HUES6 (cell line): ENCODE results near the gene REM1.

Source experiments
- H3K27ac ChIP-seq: 2 replicates; pipeline ENCODE4 v1.7.0; 2013; ENCODE audit warnings: low read depth, mild to moderate bottlenecking, low read length, inconsistent platforms
- H3K27me3 ChIP-seq: 2 replicates; pipeline ENCODE4 v1.6.1; 2013; ENCODE audit warnings: low read length; ENCODE audit not compliant: control insufficient read depth, insufficient read depth
- H3K36me3 ChIP-seq: 2 replicates; pipeline ENCODE4 v1.6.1; 2013; ENCODE audit warnings: low read length; ENCODE audit not compliant: control insufficient read depth, insufficient read depth
- H3K4me1 ChIP-seq: 2 replicates; pipeline ENCODE4 v1.6.1; 2013; ENCODE audit warnings: low read length; ENCODE audit not compliant: control insufficient read depth, insufficient read depth
- H3K4me3 ChIP-seq: 2 replicates; pipeline ENCODE4 v1.5.1; 2013; ENCODE audit warnings: low read depth, low read length
- H3K9ac ChIP-seq: one replicate; pipeline ENCODE4 v1.6.1; 2013; ENCODE audit warnings: mild to moderate bottlenecking, low read length
- H3K9me3 ChIP-seq: 2 replicates; pipeline ENCODE4 v1.6.1; 2013; ENCODE audit warnings: low read depth, low read length; ENCODE audit not compliant: control insufficient read depth, insufficient read depth

The REM1 gene

DNA sequence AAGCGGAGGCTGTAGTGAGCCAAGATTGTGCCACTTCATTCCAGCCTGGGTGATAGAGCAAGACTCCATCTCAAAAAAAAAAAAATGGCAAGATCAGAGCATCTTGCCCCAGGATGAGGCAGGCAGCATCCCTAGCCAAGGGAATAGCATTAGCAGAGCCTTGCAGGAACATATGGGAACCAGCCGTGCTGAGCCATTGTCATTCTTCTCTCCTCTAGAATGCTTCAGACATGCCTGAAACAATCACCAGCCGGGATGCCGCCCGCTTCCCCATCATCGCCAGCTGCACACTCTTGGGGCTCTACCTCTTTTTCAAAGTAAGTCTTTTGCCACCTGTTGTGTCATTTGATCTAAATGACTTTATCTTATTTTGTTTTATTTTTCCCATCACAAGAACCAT is 52.2 kb downstream of the REM1 start:
- Histone ChIP-seq H3K9ac (no peak overlapping the region), H3K36me3 (peaks cover 77% of the 10 kb centered on the region), H3K9me3 (no peaks in the 10 kb centered on the region), H3K27me3 (no peaks in the 10 kb centered on the region), H3K27ac (no peak overlapping the region), H3K4me1 (no peaks in the 10 kb centered on the region; the same call in 1 of the 2 replicates), H3K4me3 (no peak overlapping the region)
